Tibial nerve (tissue), 4 donors: ENCODE data around the gene ZDHHC9. TPM values are rescaled to one million over a fixed set of nuclear protein-coding genes. Genes with fewer than 3 reads are reported as not detected.

ENCODE experiments used
- DNase-seq, 2 donors: peaks; one replicate each; pipeline ENCODE4 v3.0.0-alpha.2; 2019; ENCODE audit warnings: low spot score in 2 of 2
- H3K27ac ChIP-seq, 4 donors: fragments of 200-600 bp; sonication (generic) in 3 of 4; one replicate each; pipeline ENCODE4 v1.5.1; 2017 to 2019; ENCODE audit warnings: mild to moderate bottlenecking in 1 of 4
- H3K27me3 ChIP-seq, 2 donors: fragments of 200-600 bp; sonication (generic) in 1 of 2; one replicate each; pipeline versions ENCODE4 v1.5.1 to v1.6.0; 2017 to 2019
- H3K36me3 ChIP-seq, 3 donors: fragments of 200-600 bp; sonication (generic); one replicate each; pipeline ENCODE4 v1.5.1; 2018 to 2019
- H3K4me1 ChIP-seq, 4 donors: fragments of 200-600 bp; sonication (generic) in 3 of 4; one replicate each; pipeline ENCODE4 v1.5.1; 2017 to 2019
- H3K4me3 ChIP-seq, 4 donors: fragments of 200-600 bp; sonication (generic) in 3 of 4; one replicate each; pipeline ENCODE4 v1.5.1; 2017 to 2019; ENCODE audit warnings: mild to moderate bottlenecking in 1 of 4, moderate library complexity in 1 of 4
- H3K9me3 ChIP-seq, 4 donors: fragments of 200-600 bp; sonication (generic) in 3 of 4; one replicate each; pipeline ENCODE4 v1.5.1; 2017 to 2019
- EP300 ChIP-seq, 2 donors: sonication (generic); formaldehyde crosslinking; IDR thresholded peaks; one replicate each; pipeline ENCODE4 v1.6.1; 2017; ENCODE audit warnings: antibody characterized with exemption in 2 of 2, mild to moderate bottlenecking in 1 of 2
- POLR2A ChIP-seq, 2 donors: fragments of 450-650 bp; IDR thresholded peaks; one replicate each; pipeline ENCODE4 v1.6.1; 2017; ENCODE audit warnings: antibody characterized with exemption in 2 of 2, mild to moderate bottlenecking in 2 of 2, moderate library complexity in 2 of 2
- WGBS, 2 donors: methylation state at CpG; one replicate each; pipeline ENCODE4 v1.1.5; 2018; 5-methylcytosine and 5-hydroxymethylcytosine counted together
- total RNA-seq, 4 donors: library from RNA; depleted of rRNA; stranded (reverse); fragments of >200 nt; gene quantifications; one replicate each; pipeline ENCODE4 v1.1.0, GENCODE V29; 2016
- TF ChIP-seq, protein P1 (sequence below), 5 experiments: fragments of 200-600 bp in 3 of 5; fragments of 450-650 bp in 2 of 5; sonication (generic) in 3 of 5; IDR thresholded peaks; one replicate each; pipeline ENCODE4 v1.5.1; 2016 to 2019; ENCODE audit warnings: antibody characterized with exemption in 5 of 5, mild to moderate bottlenecking in 3 of 5, moderate library complexity in 2 of 5

Gene ZDHHC9
- total RNA-seq, 4 donors from 2014 or later: 14.0 to 27.6 (median 19.1) TPM

DNA sequence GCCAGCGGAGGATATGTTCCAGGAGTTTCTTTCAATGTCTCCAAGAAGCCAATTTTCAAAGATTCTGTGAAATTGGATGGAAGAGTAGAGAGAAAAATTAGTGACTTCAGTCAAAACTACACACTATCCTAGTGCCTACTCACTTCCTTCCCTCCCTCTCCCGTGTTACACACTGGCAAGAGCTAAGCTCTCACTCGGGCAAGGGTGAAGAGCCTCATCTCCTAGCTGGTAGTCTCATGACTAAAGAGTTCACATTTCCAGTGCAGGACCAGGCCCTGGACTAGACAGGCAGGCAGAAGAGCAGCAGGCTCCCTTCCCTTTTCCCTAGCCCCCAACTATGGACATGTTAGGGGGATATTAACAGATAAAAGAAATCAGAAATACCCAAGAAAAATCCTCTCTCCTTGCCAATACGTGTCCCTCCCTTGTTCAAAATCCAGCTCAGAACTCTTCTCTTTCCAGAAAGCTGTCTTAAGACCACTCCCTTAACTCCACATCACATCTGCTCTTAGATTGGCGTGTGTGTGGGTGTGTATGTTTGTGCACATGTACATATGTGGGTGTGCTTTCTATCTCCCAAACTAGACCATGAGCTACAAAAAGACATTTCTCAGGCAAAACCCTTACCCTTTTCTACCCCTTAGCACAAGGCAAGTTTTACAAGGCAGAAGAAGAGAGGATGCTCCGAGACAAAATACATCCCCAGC, 29.9 kb downstream of the ZDHHC9 start:
- H3K27me3 ChIP-seq: no peaks in the 10 kb centered on the region
- no peaks in the 10 kb centered on the region for H3K4me1 ChIP-seq
- TF ChIP-seq POLR2A (IDR thresholded peaks at IDR 0.05): no peak
- no peak for TF ChIP-seq EP300 (IDR thresholded peaks at IDR 0.05)
- TF ChIP-seq, protein P1, sequence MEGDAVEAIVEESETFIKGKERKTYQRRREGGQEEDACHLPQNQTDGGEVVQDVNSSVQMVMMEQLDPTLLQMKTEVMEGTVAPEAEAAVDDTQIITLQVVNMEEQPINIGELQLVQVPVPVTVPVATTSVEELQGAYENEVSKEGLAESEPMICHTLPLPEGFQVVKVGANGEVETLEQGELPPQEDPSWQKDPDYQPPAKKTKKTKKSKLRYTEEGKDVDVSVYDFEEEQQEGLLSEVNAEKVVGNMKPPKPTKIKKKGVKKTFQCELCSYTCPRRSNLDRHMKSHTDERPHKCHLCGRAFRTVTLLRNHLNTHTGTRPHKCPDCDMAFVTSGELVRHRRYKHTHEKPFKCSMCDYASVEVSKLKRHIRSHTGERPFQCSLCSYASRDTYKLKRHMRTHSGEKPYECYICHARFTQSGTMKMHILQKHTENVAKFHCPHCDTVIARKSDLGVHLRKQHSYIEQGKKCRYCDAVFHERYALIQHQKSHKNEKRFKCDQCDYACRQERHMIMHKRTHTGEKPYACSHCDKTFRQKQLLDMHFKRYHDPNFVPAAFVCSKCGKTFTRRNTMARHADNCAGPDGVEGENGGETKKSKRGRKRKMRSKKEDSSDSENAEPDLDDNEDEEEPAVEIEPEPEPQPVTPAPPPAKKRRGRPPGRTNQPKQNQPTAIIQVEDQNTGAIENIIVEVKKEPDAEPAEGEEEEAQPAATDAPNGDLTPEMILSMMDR (IDR thresholded peaks at IDR 0.05): no peak
- WGBS, 2 donors: 70 to 83% methylated on average over 6 of the region's 6 CpGs
- no peak overlapping the region for H3K4me3 ChIP-seq
- H3K9me3 ChIP-seq: no peaks in the 10 kb centered on the region
- DNase-seq: no peak
- no peak overlapping the region for H3K27ac ChIP-seq
- peaks cover 0 to 48% (median 0%) of the 10 kb centered on the region in 3 donors for H3K36me3 ChIP-seq

DNA sequence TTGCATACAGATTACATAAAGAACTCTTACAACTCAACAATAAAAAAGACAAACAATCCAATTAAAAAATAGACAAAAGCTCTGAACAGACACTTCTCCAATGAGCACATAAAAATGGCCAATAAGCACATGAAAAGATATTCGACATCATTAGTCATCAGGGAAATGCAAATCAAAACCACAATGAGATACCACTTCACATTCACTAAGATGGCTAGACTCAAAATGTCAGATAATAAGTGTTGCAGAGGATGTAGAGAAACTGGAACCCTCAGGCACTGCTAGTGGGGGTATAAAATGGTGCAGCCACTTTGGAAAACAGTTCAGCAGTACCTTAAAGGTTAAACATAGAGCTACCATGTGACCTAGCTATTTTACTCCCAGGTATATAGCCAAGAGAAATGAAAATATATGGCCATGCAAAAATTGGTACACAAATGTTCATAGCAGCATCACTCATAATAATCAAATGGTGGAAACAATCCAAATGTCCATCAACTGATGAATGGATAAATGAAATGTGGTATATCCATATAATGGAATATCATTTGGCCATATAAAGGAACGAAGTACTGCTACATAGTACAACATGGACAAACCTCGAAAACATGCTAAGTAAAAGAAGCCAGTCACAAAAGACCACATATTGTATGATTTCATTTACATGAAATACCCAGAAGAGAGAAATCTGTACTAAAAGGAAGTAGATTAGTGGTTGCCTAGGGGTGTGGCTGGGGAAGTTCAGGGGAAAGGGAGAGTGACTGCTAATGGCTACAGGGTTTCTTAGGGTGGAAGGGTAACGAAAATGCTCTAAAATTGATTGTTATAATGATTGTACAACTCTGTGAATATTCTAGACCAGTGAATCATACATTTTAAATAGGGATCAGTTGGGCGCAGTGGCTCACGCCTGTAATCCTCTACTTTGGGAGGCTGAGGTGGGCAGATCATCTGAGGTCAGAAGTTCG, 34.6 kb downstream of the ZDHHC9 start:
- Histone ChIP-seq H3K27me3 (no peaks in the 10 kb centered on the region), H3K9me3 (no peaks in the 10 kb centered on the region), H3K4me3 (no peak overlapping the region), H3K27ac (peak overlapping the region in 2 of 4 donors; percentile 16 to 47), H3K4me1 (no peaks in the 10 kb centered on the region), H3K36me3 (peaks cover 0 to 71% (median 0%) of the 10 kb centered on the region in 3 donors)
- 77 to 89% methylated on average over 7 of the region's 7 CpGs for WGBS, 2 donors
- no peak for DNase-seq
- no peak for TF ChIP-seq EP300 (IDR thresholded peaks at IDR 0.05)
- TF ChIP-seq, protein P1 (IDR thresholded peaks at IDR 0.05): no peak
- no peak for TF ChIP-seq POLR2A (IDR thresholded peaks at IDR 0.05)

DNA sequence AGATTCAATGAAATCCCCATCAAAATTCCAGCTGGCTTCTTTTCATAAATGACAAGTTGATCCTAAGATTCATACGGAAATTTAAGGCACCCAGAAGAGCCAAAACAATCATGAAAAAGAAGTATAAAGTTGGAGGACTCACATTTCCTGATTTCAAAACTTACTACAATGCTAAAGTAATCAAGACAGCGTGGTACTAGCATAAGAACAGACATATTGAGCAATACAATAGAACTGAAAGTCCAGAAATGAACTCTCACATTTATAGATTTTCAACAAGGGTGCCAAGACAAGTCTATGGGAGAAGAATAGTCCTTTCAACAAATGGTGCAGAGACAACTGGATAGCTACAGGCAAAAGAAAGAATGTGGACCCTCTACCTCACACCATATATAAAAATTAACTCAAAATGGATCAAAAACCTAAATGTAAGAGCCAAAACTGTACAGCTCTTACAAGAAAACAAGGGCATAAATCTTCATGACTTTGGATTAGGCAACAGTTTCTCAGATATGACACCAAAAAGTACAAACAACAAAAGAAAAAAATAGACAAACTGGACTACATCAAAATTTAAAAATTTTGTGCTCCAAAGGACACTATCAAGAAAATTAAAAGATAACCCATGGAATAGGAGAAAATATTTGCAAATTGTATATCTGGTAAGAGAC, 35.4 kb downstream of the ZDHHC9 start:
- H3K27ac ChIP-seq: peak overlapping the region in 1 of 4 donors; percentile 50
- no peak overlapping the region for H3K4me3 ChIP-seq
- H3K36me3 ChIP-seq: peaks cover 0 to 63% (median 0%) of the 10 kb centered on the region in 3 donors
- DNase-seq: no peak
- H3K9me3 ChIP-seq: no peaks in the 10 kb centered on the region
- no peaks in the 10 kb centered on the region for H3K27me3 ChIP-seq
- TF ChIP-seq, protein P1 (IDR thresholded peaks at IDR 0.05): no peak
- TF ChIP-seq EP300 (IDR thresholded peaks at IDR 0.05): peak in 1 of 2 donors; percentile 46
- no peaks in the 10 kb centered on the region for H3K4me1 ChIP-seq
- 50 to 66% methylated on average over 2 of the region's 2 CpGs for WGBS, 2 donors

DNA sequence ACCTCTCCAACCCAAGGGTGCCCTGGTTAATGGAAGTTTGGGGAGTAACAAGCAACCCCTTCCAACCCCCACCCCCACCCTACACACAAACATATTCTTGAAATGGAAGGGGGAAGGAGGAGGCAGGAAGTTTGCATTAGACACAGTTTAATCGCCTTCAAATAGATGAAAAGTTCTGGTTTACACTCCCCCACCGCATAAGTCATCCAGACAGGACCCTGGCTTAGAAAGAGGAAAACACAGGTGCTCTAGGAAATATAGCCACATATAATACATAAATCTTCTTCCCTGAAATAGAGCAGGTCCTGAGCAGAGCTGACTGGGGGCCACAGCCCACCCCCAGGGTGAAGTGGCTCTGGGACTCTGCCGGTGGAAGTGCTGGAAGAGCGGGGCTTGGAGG, 38.9 kb downstream of the ZDHHC9 start:
- TF ChIP-seq, protein P1 (IDR thresholded peaks at IDR 0.05): no peak
- no peak for TF ChIP-seq POLR2A (IDR thresholded peaks at IDR 0.05)
- TF ChIP-seq EP300 (IDR thresholded peaks at IDR 0.05): no peak
- peaks cover 0 to 32% (median 0%) of the 10 kb centered on the region in 3 donors for H3K36me3 ChIP-seq
- no peaks in the 10 kb centered on the region for H3K27me3 ChIP-seq
- H3K9me3 ChIP-seq: no peaks in the 10 kb centered on the region
- WGBS, 2 donors: 87 to 100% methylated on average over 1 to 4 of the region's 4 CpGs
- no peak for DNase-seq
- no peaks in the 10 kb centered on the region for H3K4me1 ChIP-seq
- no peak overlapping the region for H3K4me3 ChIP-seq
- no peak overlapping the region for H3K27ac ChIP-seq
